ENCODE measurements around the gene RNF34. TPM values are rescaled to one million over a fixed set of nuclear protein-coding genes. Genes with fewer than 3 reads are reported as not detected.

RNF34 gene
- total and polyA plus RNA-seq, 4 donors, result 15.8 to 30.9 (median 21.4) TPM

DNA sequence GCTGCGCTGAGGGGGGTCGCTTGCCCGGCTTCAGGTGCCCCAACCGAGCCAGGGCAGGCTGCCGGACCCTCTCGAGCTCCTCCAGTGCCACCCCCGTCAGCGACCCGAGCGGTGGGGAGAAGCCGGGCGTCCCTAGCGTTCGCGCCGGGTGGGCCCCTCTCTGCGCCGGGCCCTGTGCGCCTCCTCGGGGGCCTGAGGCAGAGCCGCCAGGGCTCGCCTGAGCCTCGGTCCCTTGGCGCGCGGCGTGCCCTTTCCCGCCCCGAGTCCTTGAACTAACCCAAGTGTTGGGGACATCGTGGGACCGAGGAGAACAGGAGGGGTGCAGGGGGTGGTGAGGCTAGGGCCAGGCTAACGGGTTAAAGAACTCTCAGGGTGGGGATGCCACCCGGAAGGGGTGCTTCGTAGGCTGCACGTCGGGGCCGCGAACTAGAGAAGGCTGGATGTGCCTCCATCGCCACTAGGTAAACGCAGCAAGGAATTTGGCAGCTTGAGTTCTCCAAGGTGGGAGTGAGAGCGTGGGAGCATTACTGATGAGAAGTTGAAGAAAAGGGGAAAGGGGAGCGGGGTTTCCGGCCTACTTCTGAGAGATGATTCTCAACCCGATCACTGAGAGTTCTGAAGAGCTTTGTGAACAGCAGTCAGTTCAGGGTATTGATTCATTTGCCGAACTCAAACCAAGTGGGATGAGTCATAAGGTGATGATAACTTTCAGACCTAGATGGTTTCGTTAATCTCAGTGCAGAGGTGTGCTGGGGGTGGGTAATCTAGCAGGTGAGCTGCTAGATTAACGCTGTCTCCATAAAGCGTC is 618 bp downstream of the RNF34 start:
- peak in 1 of 2 donors; percentile 82 for DNase-seq
- H3K27me3 ChIP-seq (ENCODE audit: control insufficient read depth in 1 of 2, insufficient read depth in 2 of 2, low read length in 1 of 2), result no peaks in the 10 kb centered on the region
- WGBS, 2 donors, result 1 to 2% methylated on average over 41 to 48 of the region's 48 CpGs

DNA sequence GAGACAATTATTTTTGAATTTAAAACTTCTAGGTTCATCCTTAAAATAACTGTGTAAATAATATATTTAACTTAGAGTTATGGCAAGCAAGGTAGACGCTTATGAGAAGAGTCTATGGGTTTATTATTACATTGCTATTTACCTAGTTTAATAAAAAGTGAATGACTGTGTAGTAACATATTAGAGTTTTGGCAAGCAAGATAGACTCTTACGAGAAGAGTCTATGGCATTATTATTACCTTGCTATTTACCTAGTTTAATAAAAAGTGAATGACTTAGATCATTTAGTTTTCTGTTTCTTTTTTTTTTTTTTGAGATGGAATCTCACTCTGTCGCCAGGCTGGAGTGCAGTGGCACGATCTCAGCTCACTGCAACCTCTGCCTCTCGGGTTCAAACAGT is 3.8 kb downstream of the RNF34 start:
- peaks cover 0 to 5% of the 10 kb centered on the region in 2 donors for H3K36me3 ChIP-seq (ENCODE audit: control insufficient read depth in 1 of 2, insufficient read depth in 2 of 2, low read length in 1 of 2)
- no peak overlapping the region for H3K4me3 ChIP-seq (ENCODE audit: low read length in 2 of 2)
- no peaks in the 10 kb centered on the region for H3K9me3 ChIP-seq (ENCODE audit: control insufficient read depth, low read length)
- ATAC-seq (ENCODE audit: low FRiP score) (no peak), DNase-seq (no peak)
- H3K4me1 ChIP-seq (ENCODE audit: control insufficient read depth in 1 of 2, insufficient read depth in 2 of 2, low read length in 2 of 2), result no peaks in the 10 kb centered on the region
- H3K27ac ChIP-seq (ENCODE audit: low read depth in 1 of 2, low read length in 2 of 2), result no peak overlapping the region
- intact Hi-C loops (cut with DNase I), result loop anchor here (5.0 kb wide), 1 partner anchor 51 kb away; the partner anchor contains the start of gene ANAPC5 (in 2 of the 2)
- no peaks in the 10 kb centered on the region for H3K27me3 ChIP-seq (ENCODE audit: control insufficient read depth in 1 of 2, insufficient read depth in 2 of 2, low read length in 1 of 2)
- 85 to 92% methylated on average over 5 of the region's 5 CpGs for WGBS, 2 donors

More for the DNA sequence above, 618 bp downstream of the RNF34 start:
- intact Hi-C loops (cut with DNase I), result loop anchor here (5.0 kb wide), 1 partner anchor 48 kb away; the partner anchor contains the start of gene ANAPC5 (in 2 of the 2)
- H3K4me1 ChIP-seq (ENCODE audit: control insufficient read depth in 1 of 2, insufficient read depth in 2 of 2, low read length in 2 of 2), result no peaks in the 10 kb centered on the region
- H3K27ac ChIP-seq (ENCODE audit: low read depth in 1 of 2, low read length in 2 of 2), result peak overlapping the region in 1 of 2 donors; percentile 41
- peak overlapping the region; percentile 58 to 68 for H3K4me3 ChIP-seq (ENCODE audit: low read length in 2 of 2)
- H3K36me3 ChIP-seq (ENCODE audit: control insufficient read depth in 1 of 2, insufficient read depth in 2 of 2, low read length in 1 of 2), result peaks cover 0 to 5% of the 10 kb centered on the region in 2 donors
- ATAC-seq (ENCODE audit: low FRiP score), result peak; percentile 82
- no peaks in the 10 kb centered on the region for H3K9me3 ChIP-seq (ENCODE audit: control insufficient read depth, low read length)

- WGBS, 2 donors, result 97 to 100% methylated on average over 1 of the region's 1 CpG
- H3K9me3 ChIP-seq (ENCODE audit: control insufficient read depth, low read length), result no peaks in the 10 kb centered on the region
- DNase-seq (no peak), ATAC-seq (ENCODE audit: low FRiP score) (no peak)
- intact Hi-C loops (cut with DNase I), result loop anchor here (5.0 kb wide), 1 partner anchor 52 kb away; the partner anchor contains the start of gene ANAPC5 (in 2 of the 2)
- no peak overlapping the region for H3K27ac ChIP-seq (ENCODE audit: low read depth in 1 of 2, low read length in 2 of 2)
- H3K27me3 ChIP-seq (ENCODE audit: control insufficient read depth in 1 of 2, insufficient read depth in 2 of 2, low read length in 1 of 2), result no peaks in the 10 kb centered on the region
- no peak overlapping the region for H3K4me3 ChIP-seq (ENCODE audit: low read length in 2 of 2)
- no peaks in the 10 kb centered on the region for H3K4me1 ChIP-seq (ENCODE audit: control insufficient read depth in 1 of 2, insufficient read depth in 2 of 2, low read length in 2 of 2)
- peaks cover 0 to 5% of the 10 kb centered on the region in 2 donors for H3K36me3 ChIP-seq (ENCODE audit: control insufficient read depth in 1 of 2, insufficient read depth in 2 of 2, low read length in 1 of 2)
Observed at GRCh38 chr12:121404734-121405133, 4.8 kb downstream of the RNF34 start.

- no peak overlapping the region for H3K27ac ChIP-seq (ENCODE audit: low read depth in 1 of 2, low read length in 2 of 2)
- intact Hi-C loops (cut with DNase I), result no loop called here
- peaks cover 0 to 5% of the 10 kb centered on the region in 2 donors for H3K36me3 ChIP-seq (ENCODE audit: control insufficient read depth in 1 of 2, insufficient read depth in 2 of 2, low read length in 1 of 2)
- H3K4me3 ChIP-seq (ENCODE audit: low read length in 2 of 2), result no peak overlapping the region
- WGBS, 2 donors, result 98% methylated on average over 2 of the region's 2 CpGs
- DNase-seq (no peak), ATAC-seq (ENCODE audit: low FRiP score) (no peak)
- H3K4me1 ChIP-seq (ENCODE audit: control insufficient read depth in 1 of 2, insufficient read depth in 2 of 2, low read length in 2 of 2), result no peaks in the 10 kb centered on the region
- no peaks in the 10 kb centered on the region for H3K27me3 ChIP-seq (ENCODE audit: control insufficient read depth in 1 of 2, insufficient read depth in 2 of 2, low read length in 1 of 2)
- no peaks in the 10 kb centered on the region for H3K9me3 ChIP-seq (ENCODE audit: control insufficient read depth, low read length)
Observed at GRCh38 chr12:121405211-121405610, 5.3 kb downstream of the RNF34 start.

DNA sequence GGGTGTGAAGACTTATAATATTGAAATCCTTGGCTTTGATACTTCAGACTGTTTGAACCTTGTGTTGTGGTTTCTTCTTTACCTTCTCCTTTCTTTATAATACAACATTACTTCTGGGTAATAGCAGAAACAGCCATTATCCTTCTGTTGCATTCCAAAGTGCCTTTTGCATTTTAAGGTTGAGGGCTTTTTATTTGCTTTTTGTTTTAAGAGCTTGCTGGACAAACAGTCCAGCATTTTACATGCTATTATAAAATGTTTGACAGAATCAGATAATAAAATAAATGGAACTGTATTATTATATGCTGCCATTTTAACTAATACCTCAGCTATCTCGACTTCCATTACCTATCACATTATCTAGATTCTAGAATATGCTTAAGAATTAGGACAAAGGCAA is 14.0 kb downstream of the RNF34 start:
- 69 to 73% methylated on average over 1 of the region's 1 CpG for WGBS, 2 donors
- H3K27me3 ChIP-seq (ENCODE audit: control insufficient read depth in 1 of 2, insufficient read depth in 2 of 2, low read length in 1 of 2), result no peaks in the 10 kb centered on the region
- no peak for DNase-seq
- H3K4me3 ChIP-seq (ENCODE audit: low read length in 2 of 2), result no peak overlapping the region
- no peak overlapping the region for H3K27ac ChIP-seq (ENCODE audit: low read depth in 1 of 2, low read length in 2 of 2)
- H3K36me3 ChIP-seq (ENCODE audit: control insufficient read depth in 1 of 2, insufficient read depth in 2 of 2, low read length in 1 of 2), result peaks cover 0 to 5% of the 10 kb centered on the region in 2 donors
- no peak for ATAC-seq (ENCODE audit: low FRiP score)
- H3K4me1 ChIP-seq (ENCODE audit: control insufficient read depth in 1 of 2, insufficient read depth in 2 of 2, low read length in 2 of 2), result no peaks in the 10 kb centered on the region
- no peaks in the 10 kb centered on the region for H3K9me3 ChIP-seq (ENCODE audit: control insufficient read depth, low read length)
- intact Hi-C loops (cut with DNase I), result no loop called here

- Histone ChIP-seq H3K4me1 (ENCODE audit: control insufficient read depth in 1 of 2, insufficient read depth in 2 of 2, low read length in 2 of 2) (no peaks in the 10 kb centered on the region), H3K27me3 (ENCODE audit: control insufficient read depth in 1 of 2, insufficient read depth in 2 of 2, low read length in 1 of 2) (no peaks in the 10 kb centered on the region), H3K36me3 (ENCODE audit: control insufficient read depth in 1 of 2, insufficient read depth in 2 of 2, low read length in 1 of 2) (peaks cover 0 to 11% of the 10 kb centered on the region in 2 donors), H3K9me3 (ENCODE audit: control insufficient read depth, low read length) (no peaks in the 10 kb centered on the region), H3K4me3 (ENCODE audit: low read length in 2 of 2) (no peak overlapping the region), H3K27ac (ENCODE audit: low read depth in 1 of 2, low read length in 2 of 2) (no peak overlapping the region)
- DNase-seq (no peak), ATAC-seq (ENCODE audit: low FRiP score) (no peak)
- intact Hi-C loops (cut with DNase I), result no loop called here
- 61 to 74% methylated on average over 6 of the region's 6 CpGs for WGBS, 2 donors
Observed at GRCh38 chr12:121417847-121418246, 17.9 kb downstream of the RNF34 start.

GRCh38 chr12:121420109-121420508 is 20.2 kb downstream of the RNF34 start:
- intact Hi-C loops (cut with DNase I), result no loop called here
- no peaks in the 10 kb centered on the region for H3K4me1 ChIP-seq (ENCODE audit: control insufficient read depth in 1 of 2, insufficient read depth in 2 of 2, low read length in 2 of 2)
- no peaks in the 10 kb centered on the region for H3K27me3 ChIP-seq (ENCODE audit: control insufficient read depth in 1 of 2, insufficient read depth in 2 of 2, low read length in 1 of 2)
- DNase-seq, result no peak
- H3K9me3 ChIP-seq (ENCODE audit: control insufficient read depth, low read length), result no peaks in the 10 kb centered on the region
- H3K27ac ChIP-seq (ENCODE audit: low read depth in 1 of 2, low read length in 2 of 2), result no peak overlapping the region
- H3K36me3 ChIP-seq (ENCODE audit: control insufficient read depth in 1 of 2, insufficient read depth in 2 of 2, low read length in 1 of 2), result peaks cover 3 to 15% of the 10 kb centered on the region in 2 donors
- WGBS, 2 donors, result 91 to 92% methylated on average over 6 of the region's 6 CpGs
- ATAC-seq (ENCODE audit: low FRiP score), result no peak
- H3K4me3 ChIP-seq (ENCODE audit: low read length in 2 of 2), result no peak overlapping the region

GRCh38 chr12:121423253-121423652 is 23.3 kb downstream of the RNF34 start:
- no peak for DNase-seq
- ATAC-seq (ENCODE audit: low FRiP score), result no peak
- intact Hi-C loops (cut with DNase I), result no loop called here
- H3K36me3 ChIP-seq (ENCODE audit: control insufficient read depth in 1 of 2, insufficient read depth in 2 of 2, low read length in 1 of 2), result peaks cover 5 to 11% of the 10 kb centered on the region in 2 donors
- no peaks in the 10 kb centered on the region for H3K27me3 ChIP-seq (ENCODE audit: control insufficient read depth in 1 of 2, insufficient read depth in 2 of 2, low read length in 1 of 2)
- H3K4me1 ChIP-seq (ENCODE audit: control insufficient read depth in 1 of 2, insufficient read depth in 2 of 2, low read length in 2 of 2), result no peaks in the 10 kb centered on the region
- 94 to 96% methylated on average over 14 of the region's 14 CpGs for WGBS, 2 donors
- H3K9me3 ChIP-seq (ENCODE audit: control insufficient read depth, low read length), result no peaks in the 10 kb centered on the region
- no peak overlapping the region for H3K4me3 ChIP-seq (ENCODE audit: low read length in 2 of 2)
- H3K27ac ChIP-seq (ENCODE audit: low read depth in 1 of 2, low read length in 2 of 2), result no peak overlapping the region

All from aorta (tissue), 5 donors.